HCT116 (cell line): ENCODE results near the gene SMG6. TPM values are rescaled to one million over a fixed set of nuclear protein-coding genes. Genes with fewer than 3 reads are reported as not detected.

Source experiments
- ATAC-seq: fragments of 200-7000 bp; cut with Tn5 transposase; 2 replicates; pipeline ENCODE4 v1.9.1; 2020; ENCODE audit warnings: mild to moderate bottlenecking, moderate library complexity
- BruUV-seq: library from RNA; stranded (reverse); fragments of 400-500 nt; replicated peaks from 2 replicates; lab custom pipeline; 2021; lab: Mats Ljungman, UMichigan
- CTCF ChIA-PET: fragments of 300-600 bp; sonication (Branson Sonifier 250); formaldehyde crosslinking; loops from one replicate; lab custom pipeline; 2021; ENCODE audit warnings: antibody characterized with exemption; lab: Charles Lee
- POLR2A ChIA-PET: fragments of 300-600, 350-600 bp; sonication (Branson Sonifier 250); formaldehyde crosslinking; loops from one replicate; lab custom pipeline; 2021; ENCODE audit warnings: antibody characterized with exemption; lab: Charles Lee
- RAD21 ChIA-PET, 2 experiments: fragments of 300-600 bp; sonication (Branson Sonifier 250); formaldehyde crosslinking; loops; one replicate each; lab custom pipeline; 2023; ENCODE audit warnings: low total read pairs in 2 of 2; ENCODE audit not compliant: uncharacterized antibody in 2 of 2, unreplicated experiment in 2 of 2, low non-redundant PET in 1 of 2; lab: Charles Lee
- DNase-seq: peaks from one replicate; pipeline ENCODE4 v3.0.0-alpha.2; 2010; ENCODE audit warnings: low read depth, low spot score
- H2AFZ ChIP-seq: fragments of 200-600 bp; shearing (Covaris generic), sonication (generic); 2 replicates; pipeline ENCODE4 v1.6.1; 2017; ENCODE audit warnings: low read depth, mixed run types, mixed read lengths, antibody characterized with exemption, low read length; ENCODE audit not compliant: poor library complexity, severe bottlenecking
- H3K27ac ChIP-seq: 2 replicates; pipeline ENCODE4 v1.5.1; 2012; ENCODE audit warnings: low read depth, low read length
- H3K27me3 ChIP-seq: fragments of 200-600 bp; sonication (generic); 2 replicates; pipeline ENCODE4 v1.6.1; 2016; ENCODE audit warnings: mixed run types, low read length, mixed read lengths; ENCODE audit not compliant: insufficient read depth
- H3K36me3 ChIP-seq, 2 experiments: fragments of 200-500 bp in 1 of 2; fragments of 200-600 bp in 1 of 2; sonication (Bioruptor generic) in 1 of 2; sonication (generic) in 1 of 2; 2 replicates each; pipeline versions ENCODE4 v1.5.1 to v1.6.1; 2014 to 2016; ENCODE audit warnings: low read length in 2 of 2, inconsistent platforms in 1 of 2, mixed read lengths in 1 of 2, mixed run types in 1 of 2; ENCODE audit not compliant: insufficient read depth in 2 of 2, control insufficient read depth in 1 of 2
- H3K4me1 ChIP-seq, 2 experiments: fragments of 200-600 bp in 1 of 2; sonication (generic) in 1 of 2; 2 replicates each; pipeline versions ENCODE4 v1.5.1 to v1.6.1; 2012 to 2017; ENCODE audit warnings: low read length in 2 of 2, inconsistent platforms in 1 of 2, mild to moderate bottlenecking in 1 of 2, mixed read lengths in 1 of 2, mixed run types in 1 of 2, moderate library complexity in 1 of 2; ENCODE audit not compliant: insufficient read depth in 2 of 2, control insufficient read depth in 1 of 2
- H3K4me2 ChIP-seq: fragments of 200-600 bp; sonication (generic); 2 replicates; pipeline ENCODE4 v1.6.1; 2017; ENCODE audit warnings: mixed run types, low read length, mixed read lengths
- H3K4me3 ChIP-seq, 2 experiments: fragments of 200-600 bp in 1 of 2; sonication (generic) in 1 of 2; replicated peaks in 1 of 2; 2 replicates each; pipeline ENCODE4 v1.5.1; 2011 to 2016; ENCODE audit warnings: low read length in 2 of 2, control low read depth in 1 of 2, low read depth in 1 of 2, mild to moderate bottlenecking in 1 of 2, mixed read lengths in 1 of 2, mixed run types in 1 of 2
- H3K79me2 ChIP-seq: fragments of 200-600 bp; sonication (generic); 2 replicates; pipeline ENCODE4 v1.6.1; 2017; ENCODE audit warnings: mild to moderate bottlenecking, mixed run types, low read length, moderate library complexity, mixed read lengths; ENCODE audit not compliant: insufficient read depth
- H3K9ac ChIP-seq: fragments of 200-600 bp; sonication (generic); 2 replicates; pipeline ENCODE4 v1.6.1; 2016; ENCODE audit warnings: low read length, mixed read lengths
- H3K9me2 ChIP-seq: fragments of 200-600 bp; sonication (generic), shearing (Covaris generic); 2 replicates; pipeline ENCODE4 v1.6.1; 2017; ENCODE audit warnings: mixed run types, mild to moderate bottlenecking, moderate library complexity; ENCODE audit not compliant: insufficient read depth
- H3K9me3 ChIP-seq, 2 experiments: fragments of 200-500 bp in 1 of 2; fragments of 200-600 bp in 1 of 2; sonication (Bioruptor generic) in 1 of 2; sonication (generic) in 1 of 2; 2 replicates each; pipeline ENCODE4 v1.6.1; 2014 to 2017; ENCODE audit warnings: low read length in 2 of 2, mixed read lengths in 2 of 2, inconsistent platforms in 1 of 2, low read depth in 1 of 2, mild to moderate bottlenecking in 1 of 2, mixed run types in 1 of 2, moderate library complexity in 1 of 2; ENCODE audit not compliant: control insufficient read depth in 1 of 2, insufficient read depth in 1 of 2
- H4K20me1 ChIP-seq: fragments of 200-600 bp; sonication (generic), shearing (Covaris generic); 2 replicates; pipeline ENCODE4 v1.6.1; 2017; ENCODE audit warnings: mixed run types, mild to moderate bottlenecking, moderate library complexity; ENCODE audit not compliant: insufficient read depth
- ATF3 ChIP-seq: IDR thresholded peaks from 2 replicates; pipeline ENCODE4 v1.6.1; 2012
- CTCF ChIP-seq, 3 experiments: fragments of 200-600 bp in 1 of 3; sonication (generic) in 1 of 3; IDR thresholded peaks in 2 of 3; conservative IDR thresholded peaks in 1 of 3; 2 replicates each; pipeline ENCODE4 v1.5.1; 2012 to 2017; ENCODE audit warnings: low read depth in 2 of 3, low read length in 2 of 3, antibody characterized with exemption in 1 of 3, borderline replicate concordance in 1 of 3, control low read depth in 1 of 3, mild to moderate bottlenecking in 1 of 3, mixed read lengths in 1 of 3, mixed run types in 1 of 3, moderate library complexity in 1 of 3; ENCODE audit not compliant: insufficient read depth in 1 of 3
- ELF1 ChIP-seq: IDR thresholded peaks from 2 replicates; pipeline ENCODE4 v1.6.1; 2012; ENCODE audit warnings: low read depth, borderline replicate concordance
- EZH2 ChIP-seq: fragments of 200-600 bp; sonication (generic); IDR thresholded peaks from 2 replicates; pipeline ENCODE4 v1.6.1; 2017; ENCODE audit warnings: antibody characterized with exemption, mixed run types
- FOSL1 ChIP-seq: IDR thresholded peaks from 2 replicates; pipeline ENCODE4 v1.6.1; 2012; ENCODE audit warnings: low read depth
- JUND ChIP-seq: IDR thresholded peaks from 2 replicates; pipeline ENCODE4 v1.6.1; 2012
- MAX ChIP-seq: IDR thresholded peaks from 2 replicates; pipeline ENCODE4 v1.6.1; 2012
- POLR2A ChIP-seq: IDR thresholded peaks from 2 replicates; pipeline ENCODE4 v1.7.0; 2011; ENCODE audit warnings: borderline replicate concordance; ENCODE audit not compliant: insufficient read depth, insufficient read length; ENCODE audit errors: extremely low read depth
- POLR2AphosphoS5 ChIP-seq: IDR thresholded peaks from 2 replicates; pipeline ENCODE4 v1.6.1; 2011; ENCODE audit warnings: mild to moderate bottlenecking, low read depth, low read length, moderate library complexity
- SIN3A ChIP-seq: IDR thresholded peaks from 2 replicates; pipeline ENCODE4 v1.6.1; 2012; ENCODE audit warnings: low read depth
- SP1 ChIP-seq: IDR thresholded peaks from 2 replicates; pipeline ENCODE4 v1.6.1; 2012; ENCODE audit warnings: low read depth
- TCF7L2 ChIP-seq: IDR thresholded peaks from 2 replicates; pipeline ENCODE4 v1.7.0; 2011; ENCODE audit warnings: borderline replicate concordance, inconsistent platforms; ENCODE audit not compliant: insufficient read depth, insufficient read length; ENCODE audit errors: extremely low read depth
- YY1 ChIP-seq: IDR thresholded peaks from 2 replicates; pipeline ENCODE4 v1.6.1; 2011; ENCODE audit warnings: low read length, low read depth, moderate library complexity, mild to moderate bottlenecking; ENCODE audit not compliant: insufficient replicate concordance; ENCODE audit errors: extremely low read depth
- ZBTB33 ChIP-seq: IDR thresholded peaks from 2 replicates; pipeline ENCODE4 v1.6.1; 2011; ENCODE audit warnings: mild to moderate bottlenecking, low read length, moderate library complexity; ENCODE audit not compliant: insufficient replicate concordance; ENCODE audit errors: extremely low read depth
- ZFX ChIP-seq: fragments of 450-650 bp; IDR thresholded peaks from 2 replicates; pipeline ENCODE4 v1.6.1; 2017
- ZNF274 ChIP-seq: fragments of 200-500 bp; sonication (Bioruptor generic); IDR thresholded peaks from 2 replicates; pipeline ENCODE4 v1.6.1; 2014; ENCODE audit warnings: mild to moderate bottlenecking, low read depth, low read length, inconsistent platforms
- intact Hi-C: fragments of 100-400 bp; cut with micrococcal nuclease; formaldehyde crosslinking; loops from 2 replicates; pipeline ENCODE4 v1.10.0; 2022
- total RNA-seq: library from RNA; stranded (reverse); gene quantifications from one replicate; pipeline ENCODE4 v1.2.1, GENCODE V29; 2021; ENCODE audit not compliant: unreplicated experiment

SMG6 gene
- total RNA-seq, 1 experiment from 2014 or later, result 23.1 TPM

GRCh38 chr17:2213291-2213960, 90.2 kb downstream of the SMG6 start (continued):
- TF ChIP-seq SIN3A, result no peak
- no peak for TF ChIP-seq FOSL1
- TF ChIP-seq ATF3, result no peak
- TF ChIP-seq ZNF274, result no peak
- TF ChIP-seq POLR2AphosphoS5, result no peak
- no peak for TF ChIP-seq EZH2
- no peak for TF ChIP-seq CTCF (IDR thresholded peaks at IDR 0.05 in 2 of 3, conservative IDR thresholded peaks at IDR 0.05 in 1 of 3; ENCODE audit: borderline replicate concordance in 1 of 3, insufficient read depth in 1 of 3, low read depth in 2 of 3, low read length in 2 of 3)
- no peak for TF ChIP-seq MAX
- TF ChIP-seq YY1, result no peak
- TF ChIP-seq ELF1, result no peak

GRCh38 chr17:2212400-2212981, 91.1 kb downstream of the SMG6 start:
- DNase-seq (no peak), ATAC-seq (no peak)
- Histone ChIP-seq H3K9ac (no peak overlapping the region), H3K36me3 (no peaks in the 10 kb centered on the region; a peak in 1 of 4 replicates), H3K27ac (no peak overlapping the region), H3K4me1 (no peaks in the 10 kb centered on the region), H3K9me3 (no peaks in the 10 kb centered on the region), H3K4me2 (no peak overlapping the region), H2AFZ (no peak overlapping the region), H3K79me2 (no peaks in the 10 kb centered on the region), H3K27me3 (no peaks in the 10 kb centered on the region), H3K4me3 (no peak overlapping the region), H3K9me2 (no peaks in the 10 kb centered on the region), H4K20me1 (no peaks in the 10 kb centered on the region)
- intact Hi-C loops, result no loop called here
- no TSS peak for BruUV-seq
- CTCF ChIA-PET, result interaction anchor here (0.9 kb wide), 1 partner anchor 19 kb away, joined by 3 read pairs; no protein-coding TSS in a partner anchor
- TF ChIP-seq EZH2 (no peak), TCF7L2 (no peak), POLR2A (no peak), ELF1 (no peak), ZFX (no peak), JUND (no peak), POLR2AphosphoS5 (no peak), SP1 (no peak), ZBTB33 (no peak)
- POLR2A ChIA-PET, result no interaction called here
- RAD21 ChIA-PET, result no interaction called here
